Epithelial cell of esophagus (primary cell): ENCODE data around the gene CCDC66.

Experiments
- DNase-seq: peaks from one replicate; pipeline ENCODE4 v3.0.0; 2010; ENCODE audit warnings: low read depth
- H3K4me3 ChIP-seq: 2 replicates; pipeline ENCODE4 v1.5.1; 2011; ENCODE audit warnings: mild to moderate bottlenecking, low read length, control low read depth
- TF ChIP-seq, protein P1 (sequence below): IDR thresholded peaks from 2 replicates; pipeline ENCODE4 v1.5.1; 2011; ENCODE audit warnings: low read depth, mild to moderate bottlenecking, low read length, control low read depth, inconsistent platforms; ENCODE audit not compliant: insufficient read depth; ENCODE audit errors: missing control alignments

CCDC66 gene

GRCh38 chr3:56622381-56622780 is 65.4 kb downstream of the CCDC66 start:
- DNase-seq = no peak
- no peak overlapping the region for H3K4me3 ChIP-seq
- TF ChIP-seq, protein P1, sequence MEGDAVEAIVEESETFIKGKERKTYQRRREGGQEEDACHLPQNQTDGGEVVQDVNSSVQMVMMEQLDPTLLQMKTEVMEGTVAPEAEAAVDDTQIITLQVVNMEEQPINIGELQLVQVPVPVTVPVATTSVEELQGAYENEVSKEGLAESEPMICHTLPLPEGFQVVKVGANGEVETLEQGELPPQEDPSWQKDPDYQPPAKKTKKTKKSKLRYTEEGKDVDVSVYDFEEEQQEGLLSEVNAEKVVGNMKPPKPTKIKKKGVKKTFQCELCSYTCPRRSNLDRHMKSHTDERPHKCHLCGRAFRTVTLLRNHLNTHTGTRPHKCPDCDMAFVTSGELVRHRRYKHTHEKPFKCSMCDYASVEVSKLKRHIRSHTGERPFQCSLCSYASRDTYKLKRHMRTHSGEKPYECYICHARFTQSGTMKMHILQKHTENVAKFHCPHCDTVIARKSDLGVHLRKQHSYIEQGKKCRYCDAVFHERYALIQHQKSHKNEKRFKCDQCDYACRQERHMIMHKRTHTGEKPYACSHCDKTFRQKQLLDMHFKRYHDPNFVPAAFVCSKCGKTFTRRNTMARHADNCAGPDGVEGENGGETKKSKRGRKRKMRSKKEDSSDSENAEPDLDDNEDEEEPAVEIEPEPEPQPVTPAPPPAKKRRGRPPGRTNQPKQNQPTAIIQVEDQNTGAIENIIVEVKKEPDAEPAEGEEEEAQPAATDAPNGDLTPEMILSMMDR = no peak

- H3K4me3 ChIP-seq = no peak overlapping the region
- TF ChIP-seq, protein P1 = no peak
- DNase-seq = no peak
Observed at GRCh38 chr3:56624725-56625124, 67.8 kb downstream of the CCDC66 start.

DNA sequence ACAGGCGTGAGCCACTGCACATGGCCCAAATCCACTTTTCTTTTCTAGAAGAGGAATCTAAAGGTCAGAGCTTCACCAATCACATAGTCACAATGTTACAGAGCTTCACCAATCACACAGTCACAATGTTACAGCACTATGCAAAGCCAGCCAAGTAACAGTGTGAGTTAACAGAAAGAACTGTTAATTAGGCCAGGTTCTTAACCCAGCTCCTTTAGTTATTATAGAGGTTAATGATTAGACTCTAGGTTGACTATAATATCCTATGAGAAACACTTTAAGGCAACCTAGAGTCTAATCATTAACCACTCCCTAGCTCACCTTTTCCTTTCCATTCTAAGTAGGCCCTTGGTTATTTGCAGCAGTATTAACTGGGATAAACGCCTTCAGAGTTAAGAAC is 72.1 kb downstream of the CCDC66 start:
- DNase-seq = no peak
- H3K4me3 ChIP-seq = no peak overlapping the region
- TF ChIP-seq, protein P1 = no peak

GRCh38 chr3:56629451-56629850 is 72.5 kb downstream of the CCDC66 start:
- no peak for DNase-seq
- no peak overlapping the region for H3K4me3 ChIP-seq
- TF ChIP-seq, protein P1 = no peak

DNA sequence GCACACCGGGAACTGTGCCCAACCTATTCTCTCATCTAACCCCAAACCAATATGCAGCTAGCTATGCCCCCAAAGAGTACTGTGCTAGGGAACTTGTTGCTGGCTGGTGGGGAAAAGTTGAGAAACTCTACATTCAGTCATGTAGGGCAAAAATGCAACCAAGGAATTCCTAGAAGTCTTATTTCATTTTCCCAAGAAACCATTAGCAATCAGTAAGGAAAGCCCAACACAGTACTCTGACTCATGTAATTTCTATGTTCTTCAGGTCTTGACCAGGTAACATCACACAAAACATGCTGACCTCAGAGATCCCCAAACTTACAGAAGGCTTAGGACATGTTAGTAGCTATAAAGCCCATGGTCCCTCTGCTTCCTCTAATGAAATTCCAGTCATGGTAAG is 74.0 kb downstream of the CCDC66 start:
- TF ChIP-seq, protein P1 = no peak
- no peak overlapping the region for H3K4me3 ChIP-seq
- peak; percentile 11 for DNase-seq

DNA sequence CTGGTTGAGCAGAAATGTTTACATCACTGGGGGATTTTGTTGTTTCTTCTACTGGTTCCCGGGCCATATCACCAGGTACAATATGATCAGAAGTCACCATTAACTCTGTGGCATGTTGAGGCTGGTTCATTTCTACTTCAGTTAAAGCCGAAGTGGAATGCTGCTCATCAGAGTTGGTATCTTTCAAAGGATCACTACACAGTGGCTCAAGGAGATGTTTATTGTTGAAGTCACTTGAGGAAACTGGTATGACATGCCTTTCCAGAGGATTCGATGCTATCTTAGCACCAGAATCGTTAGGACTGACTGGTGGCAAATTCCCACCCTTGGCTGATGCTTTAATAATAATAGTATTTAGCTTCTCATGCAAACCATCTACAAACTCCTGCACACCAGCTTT is 76.2 kb downstream of the CCDC66 start:
- H3K4me3 ChIP-seq = no peak overlapping the region
- TF ChIP-seq, protein P1 = no peak

More for the DNA sequence above, 76.2 kb downstream of the CCDC66 start:
- DNase-seq = no peak
